Neural progenitor cell (in vitro differentiated cells): ENCODE results near the gene APLP2.

ENCODE experiments used
- CTCF ChIP-seq: fragments of 200-600 bp; sonication (generic); IDR thresholded peaks from 2 replicates; pipeline ENCODE4 v1.5.1; 2017; ENCODE audit warnings: antibody characterized with exemption, mild to moderate bottlenecking
- EZH2phosphoT487 ChIP-seq: fragments of 200-600 bp; sonication (generic); IDR thresholded peaks from 2 replicates; pipeline ENCODE4 v1.6.1; 2017; ENCODE audit warnings: antibody characterized with exemption

GRCh38 chr11:130136107-130136506 lies 66.4 kb downstream of the APLP2 start:
- TF ChIP-seq CTCF (no peak), EZH2phosphoT487 (no peak)
